Thymus (tissue), 14 donors: ENCODE measurements around the gene SGCA. TPM values are rescaled to one million over a fixed set of nuclear protein-coding genes. Genes with fewer than 3 reads are reported as not detected.

Source experiments
- DNase-seq, 9 donors: peaks; one replicate each; pipeline ENCODE4 v3.0.0-alpha.2; 2013; ENCODE audit warnings: low spot score in 9 of 9, low read depth in 6 of 9, missing footprints in 1 of 9
- H3K27ac ChIP-seq, 2 donors: one replicate each; pipeline ENCODE4 v1.5.1; 2013; ENCODE audit warnings: control low read depth in 1 of 2, low read depth in 1 of 2, low read length in 1 of 2, mild to moderate bottlenecking in 1 of 2, moderate library complexity in 1 of 2
- H3K27me3 ChIP-seq, 2 donors: one replicate each; pipeline ENCODE4 v1.5.1; 2013; ENCODE audit warnings: low read length in 1 of 2; ENCODE audit not compliant: control insufficient read depth in 2 of 2, insufficient read depth in 1 of 2
- H3K36me3 ChIP-seq, 2 donors: one replicate each; pipeline ENCODE4 v1.5.1; 2013; ENCODE audit warnings: low read length in 1 of 2, mild to moderate bottlenecking in 1 of 2, moderate library complexity in 1 of 2; ENCODE audit not compliant: control insufficient read depth in 2 of 2, insufficient read depth in 2 of 2
- H3K4me1 ChIP-seq, 2 donors: one replicate each; pipeline ENCODE4 v1.5.1; 2013; ENCODE audit warnings: low read length in 2 of 2; ENCODE audit not compliant: control insufficient read depth in 2 of 2, insufficient read depth in 2 of 2
- H3K4me3 ChIP-seq, 2 donors: one replicate each; pipeline ENCODE4 v1.5.1; 2013; ENCODE audit warnings: low read length in 2 of 2, control low read depth in 1 of 2, mild to moderate bottlenecking in 1 of 2
- H3K9me3 ChIP-seq, 2 donors: one replicate each; pipeline ENCODE4 v1.5.1; 2013; ENCODE audit warnings: low read length in 1 of 2, mild to moderate bottlenecking in 1 of 2; ENCODE audit not compliant: control insufficient read depth in 2 of 2, insufficient read depth in 1 of 2
- WGBS: extraction: QIAGEN DNeasy Blood & Tissue Kit; methylation state at CpG from one replicate; pipeline ENCODE4 v1.1.7; 2013; 5-methylcytosine and 5-hydroxymethylcytosine counted together
- long read RNA-seq, 10 donors: transcript quantifications; one replicate each; lab custom pipeline, GENCODE V29; 2026
- polyA plus RNA-seq: library from polyadenylated mRNA; stranded (reverse); fragments of 200-250 nt; gene quantifications from one replicate; pipeline ENCODE4 v1.2.3, GENCODE V29; 2013
- total RNA-seq: library from RNA; stranded (reverse); fragments of 120-200 nt; gene quantifications from one replicate; pipeline ENCODE4 v1.2.4, GENCODE V29; 2013
- donor health status: healthy.

Gene SGCA
- total RNA-seq (1.7 TPM), polyA plus RNA-seq (5.4 TPM)
- long read RNA-seq, donor 1, partial matches to known transcripts, result 41 of 41 reads
- long read RNA-seq, donor 1, other reads (novel, unspliced or antisense), result 0 of 41 reads
- long read RNA-seq, donor 2, result 0 reads
- long read RNA-seq, donor 3, partial matches to known transcripts, result 309 of 310 reads
- long read RNA-seq, donor 3, other reads (novel, unspliced or antisense), result 0 of 310 reads
- long read RNA-seq, donor 4, partial matches to known transcripts, result 187 of 188 reads
- long read RNA-seq, donor 4, other reads (novel, unspliced or antisense), result 0 of 188 reads
- long read RNA-seq, donor 5, partial matches to known transcripts, result 193 of 197 reads
- long read RNA-seq, donor 5, other reads (novel, unspliced or antisense), result 0 of 197 reads
- long read RNA-seq, donor 6, partial matches to known transcripts, result 0 of 3 reads
- long read RNA-seq, donor 6, other reads (novel, unspliced or antisense), result 0 of 3 reads
- long read RNA-seq, donor 7, partial matches to known transcripts, result 233 of 239 reads
- long read RNA-seq, donor 7, other reads (novel, unspliced or antisense), result 5 of 239 reads
- long read RNA-seq, donor 8, partial matches to known transcripts, result 293 of 293 reads
- long read RNA-seq, donor 8, other reads (novel, unspliced or antisense), result 0 of 293 reads
- long read RNA-seq, donor 9, partial matches to known transcripts, result 143 of 144 reads
- long read RNA-seq, donor 9, other reads (novel, unspliced or antisense), result 0 of 144 reads
- long read RNA-seq, donor 10, partial matches to known transcripts, result 141 of 148 reads
- long read RNA-seq, donor 10, other reads (novel, unspliced or antisense), result 5 of 148 reads

- DNase-seq, result no peak
- Histone ChIP-seq H3K9me3 (no peaks in the 10 kb centered on the region), H3K27me3 (peaks cover 0 to 15% of the 10 kb centered on the region in 2 donors), H3K4me1 (peaks cover 5 to 30% of the 10 kb centered on the region in 2 donors), H3K4me3 (no peak within 1 kb of the TSS), H3K27ac (no peak within 1 kb of the TSS), H3K36me3 (no peaks in the 10 kb centered on the region)
- WGBS, result 84% methylated on average over 15 of the region's 15 CpGs
These were observed at the start of gene SGCA for GRCh38 chr17:50165867-50166517. Gene SGCA, plus strand, starts transcription at chr17:50166005. Its CDS starts 36 bp downstream, at chr17:50166041.

GRCh38 chr17:50117202-50118051 lies 48.4 kb upstream of the SGCA start:
- DNase-seq, result peak in 4 of 9 donors; percentile 29 to 68 (median 58)
- peaks cover 0 to 1% of the 10 kb centered on the region in 2 donors for H3K9me3 ChIP-seq
- WGBS, result 3% methylated on average over 64 of the region's 64 CpGs
- peaks cover 2 to 4% of the 10 kb centered on the region in 2 donors for H3K4me1 ChIP-seq
- peak overlapping the region in 1 of 2 donors; percentile 29 for H3K4me3 ChIP-seq
- H3K27ac ChIP-seq, result no peak overlapping the region
- H3K27me3 ChIP-seq, result peaks cover 28 to 61% of the 10 kb centered on the region in 2 donors
- no peaks in the 10 kb centered on the region for H3K36me3 ChIP-seq

- DNase-seq, result no peak
- H3K27me3 ChIP-seq, result peaks cover 29 to 68% of the 10 kb centered on the region in 2 donors
- H3K36me3 ChIP-seq, result no peaks in the 10 kb centered on the region
- H3K4me1 ChIP-seq, result peaks cover 2 to 4% of the 10 kb centered on the region in 2 donors
- H3K27ac ChIP-seq, result no peak overlapping the region
- WGBS, result 91% methylated on average over 23 of the region's 23 CpGs
- no peak overlapping the region for H3K4me3 ChIP-seq
- H3K9me3 ChIP-seq, result peaks cover 0 to 1% of the 10 kb centered on the region in 2 donors
These were observed 47.6 kb upstream of the SGCA start for GRCh38 chr17:50118076-50118827.

- no peak overlapping the region for H3K27ac ChIP-seq
- peaks cover 0 to 1% of the 10 kb centered on the region in 2 donors for H3K9me3 ChIP-seq
- peaks cover 2 to 4% of the 10 kb centered on the region in 2 donors for H3K4me1 ChIP-seq
- no peaks in the 10 kb centered on the region for H3K36me3 ChIP-seq
- 96% methylated on average over 4 of the region's 4 CpGs for WGBS
- no peak overlapping the region for H3K4me3 ChIP-seq
- peaks cover 30 to 70% of the 10 kb centered on the region in 2 donors for H3K27me3 ChIP-seq
- no peak for DNase-seq
These were observed 47.0 kb upstream of the SGCA start for GRCh38 chr17:50118828-50119218.

- whole genome bisulfite sequencing, result 95% methylated on average over 7 of the region's 7 CpGs
- H3K27ac ChIP-seq, result no peak overlapping the region
These were observed 45.1 kb upstream of the SGCA start for GRCh38 chr17:50120475-50121253.

GRCh38 chr17:50122945-50123344 lies 42.9 kb upstream of the SGCA start:
- Histone ChIP-seq H3K4me1 (no peaks in the 10 kb centered on the region), H3K27ac (no peak overlapping the region)

More at GRCh38 chr17:50120475-50121253, 45.1 kb upstream of the SGCA start:
- DNase-seq, result no peak
- Histone ChIP-seq H3K36me3 (no peaks in the 10 kb centered on the region), H3K4me1 (peaks cover 2 to 4% of the 10 kb centered on the region in 2 donors), H3K4me3 (no peak overlapping the region), H3K9me3 (peaks cover 0 to 1% of the 10 kb centered on the region in 2 donors), H3K27me3 (peaks cover 28 to 68% of the 10 kb centered on the region in 2 donors)

GRCh38 chr17:50123649-50124349 lies 42.0 kb upstream of the SGCA start:
- Histone ChIP-seq H3K36me3 (no peaks in the 10 kb centered on the region), H3K4me1 (peaks cover 0 to 5% of the 10 kb centered on the region in 2 donors), H3K27ac (no peak overlapping the region), H3K4me3 (no peak overlapping the region), H3K9me3 (peaks cover 0 to 5% of the 10 kb centered on the region in 2 donors), H3K27me3 (peaks cover 26 to 67% of the 10 kb centered on the region in 2 donors)
- no peak for DNase-seq
- WGBS, result 91% methylated on average over 12 of the region's 12 CpGs

More at GRCh38 chr17:50122945-50123344, 42.9 kb upstream of the SGCA start:
- no peaks in the 10 kb centered on the region for H3K9me3 ChIP-seq
- no peaks in the 10 kb centered on the region for H3K36me3 ChIP-seq
- DNase-seq, result no peak
- no peak overlapping the region for H3K4me3 ChIP-seq
- 96% methylated on average over 3 of the region's 3 CpGs for WGBS
- peaks cover 23 to 67% of the 10 kb centered on the region in 2 donors for H3K27me3 ChIP-seq
